Upper lobe of right lung (tissue), 1 donor: ENCODE results near the gene CACNG7. TPM values are rescaled to one million over a fixed set of nuclear protein-coding genes. Genes with fewer than 3 reads are reported as not detected.

Experiments
- ATAC-seq: fragments of 200-7000 bp; cut with Tn5 transposase; one replicate; pipeline ENCODE4 v1.9.1; 2020; ENCODE audit warnings: mild to moderate bottlenecking, moderate library complexity
- DNase-seq: peaks from one replicate; pipeline ENCODE4 v3.0.0-alpha.2; 2020
- H3K27ac ChIP-seq: fragments of 200-600 bp; one replicate; pipeline ENCODE4 v1.8.0; 2022
- H3K27me3 ChIP-seq: fragments of 200-600 bp; one replicate; pipeline ENCODE4 v1.8.0; 2022; ENCODE audit warnings: mild to moderate bottlenecking
- H3K36me3 ChIP-seq: fragments of 200-600 bp; one replicate; pipeline ENCODE4 v1.8.0; 2022
- H3K4me1 ChIP-seq: fragments of 200-600 bp; one replicate; pipeline ENCODE4 v1.8.0; 2022
- H3K4me3 ChIP-seq: fragments of 200-600 bp; one replicate; pipeline ENCODE4 v1.8.0; 2022; ENCODE audit warnings: mild to moderate bottlenecking
- H3K9me3 ChIP-seq: fragments of 200-600 bp; one replicate; pipeline ENCODE4 v1.8.0; 2022
- intact Hi-C: fragments of 100-400 bp; cut with DNase I; formaldehyde crosslinking; loops from one replicate; pipeline ENCODE4 v1.11.0; 2022
- total RNA-seq: library from RNA; stranded (reverse); fragmentation: NEBNext Ultra II Directional; extraction: Animal tissue kit (Norgen Biotek cat#: 25700); gene quantifications from one replicate; pipeline ENCODE4 v1.2.1, GENCODE V29; 2021
- TF ChIP-seq, protein P1 (sequence below): fragments of 200-600 bp; IDR thresholded peaks from one replicate; pipeline ENCODE4 v1.8.0; 2022; ENCODE audit warnings: antibody characterized with exemption
- donor health status: DM: no; HTN: yes; CAD: no; lungs with severe emphysema.

CACNG7 gene
- total RNA-seq, 1 donor from 2014 or later, result not detected

DNA sequence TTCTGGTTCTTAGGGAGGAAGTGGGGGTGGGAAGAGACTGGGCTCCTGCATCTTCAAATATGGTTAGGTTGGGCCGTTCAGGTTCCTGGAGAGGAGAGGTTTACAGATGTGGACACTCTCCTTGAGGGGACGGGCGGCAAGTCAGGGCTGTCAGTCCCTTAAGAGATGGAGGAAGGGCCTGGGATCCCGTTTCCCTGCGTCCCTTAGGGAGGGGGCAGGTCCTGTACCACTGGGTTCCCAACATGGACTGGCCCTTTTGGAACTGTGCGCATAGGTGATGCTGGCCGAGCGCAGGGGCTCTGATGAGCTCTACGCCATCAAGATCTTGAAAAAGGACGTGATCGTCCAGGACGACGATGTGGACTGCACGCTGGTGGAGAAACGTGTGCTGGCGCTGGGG lies 10.9 kb upstream of the CACNG7 start:
- H3K36me3 ChIP-seq, result no peaks in the 10 kb centered on the region
- ATAC-seq (no peak), DNase-seq (no peak)
- no peak overlapping the region for H3K27ac ChIP-seq
- no peaks in the 10 kb centered on the region for H3K4me1 ChIP-seq
- H3K4me3 ChIP-seq, result no peak overlapping the region
- TF ChIP-seq, protein P1, sequence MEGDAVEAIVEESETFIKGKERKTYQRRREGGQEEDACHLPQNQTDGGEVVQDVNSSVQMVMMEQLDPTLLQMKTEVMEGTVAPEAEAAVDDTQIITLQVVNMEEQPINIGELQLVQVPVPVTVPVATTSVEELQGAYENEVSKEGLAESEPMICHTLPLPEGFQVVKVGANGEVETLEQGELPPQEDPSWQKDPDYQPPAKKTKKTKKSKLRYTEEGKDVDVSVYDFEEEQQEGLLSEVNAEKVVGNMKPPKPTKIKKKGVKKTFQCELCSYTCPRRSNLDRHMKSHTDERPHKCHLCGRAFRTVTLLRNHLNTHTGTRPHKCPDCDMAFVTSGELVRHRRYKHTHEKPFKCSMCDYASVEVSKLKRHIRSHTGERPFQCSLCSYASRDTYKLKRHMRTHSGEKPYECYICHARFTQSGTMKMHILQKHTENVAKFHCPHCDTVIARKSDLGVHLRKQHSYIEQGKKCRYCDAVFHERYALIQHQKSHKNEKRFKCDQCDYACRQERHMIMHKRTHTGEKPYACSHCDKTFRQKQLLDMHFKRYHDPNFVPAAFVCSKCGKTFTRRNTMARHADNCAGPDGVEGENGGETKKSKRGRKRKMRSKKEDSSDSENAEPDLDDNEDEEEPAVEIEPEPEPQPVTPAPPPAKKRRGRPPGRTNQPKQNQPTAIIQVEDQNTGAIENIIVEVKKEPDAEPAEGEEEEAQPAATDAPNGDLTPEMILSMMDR, result no peak
- intact Hi-C loops, result no loop called here
- no peaks in the 10 kb centered on the region for H3K9me3 ChIP-seq
- H3K27me3 ChIP-seq, result peaks cover 60% of the 10 kb centered on the region

DNA sequence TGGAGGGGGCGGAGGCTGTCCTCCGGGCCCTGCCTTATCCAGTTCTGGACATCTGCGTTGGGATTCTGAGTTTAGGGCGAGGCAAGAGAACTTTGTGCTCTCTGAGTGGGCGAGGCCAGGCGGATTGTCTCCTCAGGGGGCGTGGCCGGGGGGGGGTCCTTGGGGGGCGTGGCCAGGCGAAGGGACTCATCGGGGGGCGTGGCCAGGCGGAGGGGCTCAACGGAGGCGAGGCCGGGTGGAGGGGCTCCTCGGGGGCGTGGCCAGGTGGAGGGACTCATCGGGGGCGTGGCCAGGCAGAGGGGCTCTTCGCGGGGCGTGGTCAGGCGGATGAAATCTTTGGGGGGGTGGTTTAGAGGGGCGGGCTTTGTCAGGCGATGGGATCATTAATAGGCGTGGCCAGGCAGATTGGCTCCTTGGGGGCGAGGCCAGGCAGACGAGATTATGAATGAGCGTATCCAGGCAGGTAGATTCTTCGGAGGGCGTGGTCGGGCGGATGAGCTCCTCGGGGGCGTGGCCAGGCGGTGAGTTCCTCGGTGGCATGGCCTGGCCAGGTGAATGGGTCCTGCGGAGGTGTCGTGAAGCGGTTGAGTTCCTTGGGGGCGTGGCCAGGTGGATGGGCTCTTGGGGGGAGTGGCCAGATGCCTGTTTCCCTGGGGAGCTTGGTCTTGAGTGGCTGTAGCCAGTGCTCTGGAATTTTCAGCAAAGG lies 10.3 kb upstream of the CACNG7 start:
- H3K4me3 ChIP-seq, result no peak overlapping the region
- TF ChIP-seq, protein P1, result no peak
- ATAC-seq, result no peak
- intact Hi-C loops, result no loop called here
- H3K4me1 ChIP-seq, result no peaks in the 10 kb centered on the region
- no peak for DNase-seq
- no peaks in the 10 kb centered on the region for H3K9me3 ChIP-seq
- H3K36me3 ChIP-seq, result no peaks in the 10 kb centered on the region
- H3K27ac ChIP-seq, result no peak overlapping the region
- H3K27me3 ChIP-seq, result peaks cover 60% of the 10 kb centered on the region

DNA sequence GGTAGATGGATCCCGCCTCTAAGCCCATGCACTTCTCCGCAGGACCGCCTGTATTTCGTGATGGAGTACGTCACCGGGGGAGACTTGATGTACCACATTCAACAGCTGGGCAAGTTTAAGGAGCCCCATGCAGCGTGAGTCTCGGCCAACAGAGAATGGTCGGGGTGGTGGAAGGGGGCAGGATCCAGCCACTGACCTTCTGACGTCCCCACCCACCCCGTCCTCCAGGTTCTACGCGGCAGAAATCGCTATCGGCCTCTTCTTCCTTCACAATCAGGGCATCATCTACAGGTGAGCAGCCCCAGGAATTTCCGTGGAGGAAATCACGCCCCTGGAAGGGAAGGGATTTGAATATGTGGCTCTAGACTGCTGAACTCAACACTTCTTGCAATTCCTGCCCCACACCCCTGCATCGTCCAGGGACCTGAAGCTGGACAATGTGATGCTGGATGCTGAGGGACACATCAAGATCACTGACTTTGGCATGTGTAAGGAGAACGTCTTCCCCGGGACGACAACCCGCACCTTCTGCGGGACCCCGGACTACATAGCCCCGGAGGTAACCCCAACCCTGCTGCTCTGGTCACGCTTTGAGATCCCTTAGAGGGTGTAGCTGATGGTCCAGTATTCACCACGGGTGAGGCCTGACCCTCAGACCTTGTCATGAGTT lies 8.8 kb upstream of the CACNG7 start:
- no peak for DNase-seq

DNA sequence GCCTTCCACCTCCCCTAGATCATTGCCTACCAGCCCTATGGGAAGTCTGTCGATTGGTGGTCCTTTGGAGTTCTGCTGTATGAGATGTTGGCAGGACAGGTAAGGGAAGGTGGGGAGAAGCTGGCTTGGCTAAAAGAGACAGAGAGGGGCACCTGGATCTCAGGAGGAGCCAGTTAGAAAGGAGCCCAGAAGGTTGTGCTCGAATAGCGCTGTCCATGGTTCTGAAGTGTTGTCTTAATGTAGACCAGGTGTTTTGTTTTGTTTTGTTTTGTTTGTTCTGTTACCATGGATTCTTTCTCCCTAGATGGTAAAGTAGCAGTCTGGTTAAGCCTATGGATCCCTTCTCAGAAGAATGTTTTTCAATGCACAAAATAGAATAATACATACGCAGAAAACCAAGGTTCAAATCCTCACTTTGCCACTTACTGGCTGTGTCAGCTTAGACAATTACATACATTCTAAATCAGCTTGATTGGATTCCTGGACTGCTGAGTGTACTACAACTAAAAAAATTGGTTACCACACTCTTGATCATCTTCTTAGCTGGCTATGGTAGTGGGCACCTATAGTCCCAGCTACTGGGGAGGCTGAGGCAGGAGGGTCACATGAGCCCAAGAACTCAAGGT lies 5.9 kb upstream of the CACNG7 start:
- TF ChIP-seq, protein P1, result no peak
- ATAC-seq, result no peak

More for the DNA sequence above, 8.8 kb upstream of the CACNG7 start:
- Histone ChIP-seq H3K9me3 (no peaks in the 10 kb centered on the region), H3K27ac (no peak overlapping the region), H3K27me3 (peaks cover 50% of the 10 kb centered on the region), H3K36me3 (no peaks in the 10 kb centered on the region), H3K4me3 (no peak overlapping the region), H3K4me1 (no peaks in the 10 kb centered on the region)
- ATAC-seq, result no peak
- TF ChIP-seq, protein P1, result no peak
- intact Hi-C loops, result loop anchor here (10.0 kb wide), 1 partner anchor 124 kb away; no protein-coding TSS in a partner anchor

DNA sequence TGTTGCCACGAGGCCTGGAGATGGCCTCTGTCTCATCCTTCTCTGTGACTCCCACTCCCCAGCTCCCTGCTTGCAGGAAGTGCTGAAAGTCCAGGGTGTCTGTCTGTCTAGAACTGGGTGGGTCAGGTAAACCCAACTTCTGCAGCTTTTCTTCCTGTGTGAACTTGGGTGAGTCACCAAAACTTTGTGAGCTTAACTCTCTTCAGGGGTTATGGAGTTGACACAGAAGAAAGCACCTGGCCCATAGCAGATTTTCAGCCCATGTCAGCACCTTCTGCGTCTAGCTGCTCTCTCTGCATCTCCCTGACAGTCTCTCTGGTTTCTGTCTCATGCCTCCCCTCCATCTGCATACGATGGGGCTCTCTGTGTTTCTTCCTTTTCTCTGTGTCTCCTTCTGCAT lies 4.2 kb upstream of the CACNG7 start:
- intact Hi-C loops, result loop anchor here (10.0 kb wide), 1 partner anchor 120 kb away; no protein-coding TSS in a partner anchor
- no peak for DNase-seq
- H3K27me3 ChIP-seq, result peaks cover 45% of the 10 kb centered on the region
- H3K4me1 ChIP-seq, result no peaks in the 10 kb centered on the region
- TF ChIP-seq, protein P1, result no peak
- no peak overlapping the region for H3K4me3 ChIP-seq
- no peak for ATAC-seq
- H3K36me3 ChIP-seq, result no peaks in the 10 kb centered on the region
- H3K9me3 ChIP-seq, result no peaks in the 10 kb centered on the region
- no peak overlapping the region for H3K27ac ChIP-seq

More for the DNA sequence above, 5.9 kb upstream of the CACNG7 start:
- intact Hi-C loops, result loop anchor here (10.0 kb wide), 1 partner anchor 122 kb away; no protein-coding TSS in a partner anchor
- H3K36me3 ChIP-seq, result no peaks in the 10 kb centered on the region
- H3K4me1 ChIP-seq, result no peaks in the 10 kb centered on the region
- H3K27ac ChIP-seq, result no peak overlapping the region
- no peak for DNase-seq
- H3K27me3 ChIP-seq, result peaks cover 45% of the 10 kb centered on the region
- H3K4me3 ChIP-seq, result no peak overlapping the region
- H3K9me3 ChIP-seq, result no peaks in the 10 kb centered on the region
